Breast epithelium (tissue), 4 donors: ENCODE measurements around the gene RCAN3. TPM values are rescaled to one million over a fixed set of nuclear protein-coding genes. Genes with fewer than 3 reads are reported as not detected.
"Not testable (repeated sequence)": the region's sequence is repeated elsewhere in the genome, so short reads cannot be mapped to it uniquely, and the experiment has no call there.

Source experiments
- DNase-seq, 2 donors: peaks; one replicate each; pipeline ENCODE4 v3.0.0-alpha.2; 2019; ENCODE audit warnings: low spot score in 2 of 2
- H3K27ac ChIP-seq, 2 donors: fragments of 200-600 bp; sonication (generic) in 1 of 2; one replicate each; pipeline ENCODE4 v1.5.1; 2016 to 2019; ENCODE audit warnings: mild to moderate bottlenecking in 1 of 2
- H3K27me3 ChIP-seq, 2 donors: fragments of 200-600 bp; sonication (generic) in 1 of 2; one replicate each; pipeline versions ENCODE4 v1.5.1 to v1.6.0; 2017 to 2019; ENCODE audit warnings: control low read depth in 1 of 2, mild to moderate bottlenecking in 1 of 2
- H3K36me3 ChIP-seq: fragments of 200-600 bp; one replicate; pipeline ENCODE4 v1.5.1; 2019
- H3K4me1 ChIP-seq, 2 donors: fragments of 200-600 bp; sonication (generic); one replicate each; pipeline ENCODE4 v1.5.1; 2016 to 2019; ENCODE audit warnings: control low read depth in 1 of 2
- H3K4me3 ChIP-seq, 3 donors: fragments of 200-600 bp; sonication (generic); 1 replicate in 2 of 3; 2 replicates in 1 of 3; pipeline ENCODE4 v1.5.1; 2016 to 2019; ENCODE audit warnings: mild to moderate bottlenecking in 3 of 3, moderate library complexity in 2 of 3
- H3K9me3 ChIP-seq, 2 donors: fragments of 200-600 bp; sonication (generic) in 1 of 2; one replicate each; pipeline ENCODE4 v1.5.1; 2016 to 2019; ENCODE audit warnings: control low read depth in 1 of 2
- CTCF ChIP-seq, 3 donors: fragments of 450-650 bp; IDR thresholded peaks; one replicate each; pipeline ENCODE4 v1.5.1; 2016 to 2017; ENCODE audit warnings: antibody characterized with exemption in 3 of 3, mild to moderate bottlenecking in 3 of 3, moderate library complexity in 3 of 3
- POLR2A ChIP-seq: fragments of 450-650 bp; IDR thresholded peaks from one replicate; pipeline ENCODE4 v1.6.1; 2016; ENCODE audit warnings: antibody characterized with exemption, mild to moderate bottlenecking, moderate library complexity
- POLR2AphosphoS5 ChIP-seq, 3 donors: sonication (generic); formaldehyde crosslinking; IDR thresholded peaks; one replicate each; pipeline ENCODE4 v1.6.1; 2017; ENCODE audit warnings: antibody characterized with exemption in 3 of 3
- intact Hi-C: fragments of 100-400 bp; cut with DNase I; formaldehyde crosslinking; loops from one replicate; pipeline ENCODE4 v1.15.1; 2023; ENCODE audit warnings: low total_unique reads
- total RNA-seq, 3 donors: library from RNA; depleted of rRNA; stranded (reverse); fragments of >200 nt; gene quantifications; one replicate each; pipeline ENCODE4 v1.1.0, GENCODE V29; 2016

Gene RCAN3
- total RNA-seq, 3 donors from 2014 or later, result 5.0 to 22.7 (median 8.8) TPM

- Histone ChIP-seq H3K9me3 (no peaks in the 10 kb centered on the region), H3K27ac (no peak overlapping the region), H3K27me3 (no peaks in the 10 kb centered on the region), H3K36me3 (no peaks in the 10 kb centered on the region), H3K4me3 (no peak overlapping the region), H3K4me1 (no peaks in the 10 kb centered on the region)
- intact Hi-C loops, result no loop called here
- no peak for DNase-seq
- TF ChIP-seq CTCF (IDR thresholded peaks at IDR 0.05) (no peak), POLR2A (no peak)
These were observed 42.9 kb upstream of the RCAN3 start for GRCh38 chr1:24459551-24460266.

GRCh38 chr1:24462128-24462527 is 40.5 kb upstream of the RCAN3 start:
- DNase-seq, intact Hi-C loops, H3K4me1 ChIP-seq, H3K9me3 ChIP-seq, H3K4me3 ChIP-seq, H3K27me3 ChIP-seq, H3K27ac ChIP-seq, H3K36me3 ChIP-seq: not testable (repeated sequence)

- Histone ChIP-seq H3K27ac (no peak overlapping the region), H3K27me3 (no peaks in the 10 kb centered on the region), H3K36me3 (no peaks in the 10 kb centered on the region), H3K9me3 (no peaks in the 10 kb centered on the region), H3K4me3 (no peak overlapping the region), H3K4me1 (no peaks in the 10 kb centered on the region)
- TF ChIP-seq POLR2AphosphoS5 (IDR thresholded peaks at IDR 0.05), result no peak
- no peak for DNase-seq
- intact Hi-C loops, result no loop called here
These were observed 38.6 kb upstream of the RCAN3 start for GRCh38 chr1:24463776-24464735.

- no peak overlapping the region for H3K4me3 ChIP-seq
- H3K4me1 ChIP-seq, result no peaks in the 10 kb centered on the region
- DNase-seq, result no peak
- H3K27me3 ChIP-seq, result no peaks in the 10 kb centered on the region
- no peak for TF ChIP-seq POLR2A
- no peaks in the 10 kb centered on the region for H3K9me3 ChIP-seq
- H3K36me3 ChIP-seq, result no peaks in the 10 kb centered on the region
- intact Hi-C loops, result no loop called here
- H3K27ac ChIP-seq, result no peak overlapping the region
These were observed 37.5 kb upstream of the RCAN3 start for GRCh38 chr1:24465099-24465498.

- H3K4me1 ChIP-seq, result no peaks in the 10 kb centered on the region
- H3K4me3 ChIP-seq, result no peak overlapping the region
- H3K9me3 ChIP-seq, result no peaks in the 10 kb centered on the region
- intact Hi-C loops, result no loop called here
- no peaks in the 10 kb centered on the region for H3K36me3 ChIP-seq
- no peak for DNase-seq
- H3K27ac ChIP-seq, result no peak overlapping the region
- H3K27me3 ChIP-seq, result no peaks in the 10 kb centered on the region
- TF ChIP-seq POLR2AphosphoS5 (IDR thresholded peaks at IDR 0.05) (no peak), POLR2A (no peak), CTCF (IDR thresholded peaks at IDR 0.05) (no peak)
These were observed 37.0 kb upstream of the RCAN3 start for GRCh38 chr1:24465638-24466037.

GRCh38 chr1:24468685-24469316 is 33.8 kb upstream of the RCAN3 start:
- Histone ChIP-seq H3K36me3 (no peaks in the 10 kb centered on the region), H3K27me3 (no peaks in the 10 kb centered on the region), H3K4me1 (no peaks in the 10 kb centered on the region), H3K9me3 (no peaks in the 10 kb centered on the region), H3K4me3 (no peak overlapping the region), H3K27ac (no peak overlapping the region)
- no peak for TF ChIP-seq CTCF (IDR thresholded peaks at IDR 0.05)
- TF ChIP-seq POLR2AphosphoS5 (IDR thresholded peaks at IDR 0.05), result no peak
- no peak for TF ChIP-seq POLR2A
- intact Hi-C loops, result no loop called here
- no peak for DNase-seq
